CD4-positive, alpha-beta T cell (primary cell): ENCODE results near the gene RANBP3L. TPM values are rescaled to one million over a fixed set of nuclear protein-coding genes. Genes with fewer than 3 reads are reported as not detected.

Experiments used
- ATAC-seq: fragments of 200-7000 bp; cut with Tn5 transposase; one replicate; pipeline ENCODE4 v1.10.0; 2022; ENCODE audit warnings: mild to moderate bottlenecking; ENCODE audit not compliant: poor library complexity
- CTCF ChIA-PET: fragments of 350-600 bp; sonication (Branson Sonifier 250); formaldehyde crosslinking; loops from one replicate; lab custom pipeline; 2021; ENCODE audit warnings: antibody characterized with exemption, inconsistent platforms; lab: Charles Lee
- POLR2A ChIA-PET: fragments of 350-600 bp; sonication (Branson Sonifier 250); formaldehyde crosslinking; loops from one replicate; lab custom pipeline; 2021; ENCODE audit warnings: antibody characterized with exemption, inconsistent platforms; lab: Charles Lee
- DNase-seq, 14 experiments: peaks; one replicate each; pipeline ENCODE4 v3.0.0-alpha.2; 2013 to 2020; ENCODE audit warnings: mixed read lengths in 2 of 14
- H3K27ac ChIP-seq, 2 donors: one replicate each; pipeline versions ENCODE4 v1.5.1 to v1.7.0; 2013; ENCODE audit warnings: low read length in 2 of 2, low read depth in 1 of 2, mild to moderate bottlenecking in 1 of 2
- H3K27me3 ChIP-seq, 2 experiments: 1 replicate in 1 of 2; 2 replicates in 1 of 2; pipeline versions ENCODE4 v1.6.1 to v1.7.0; 2013; ENCODE audit warnings: low read length in 2 of 2, control low read depth in 1 of 2, mild to moderate bottlenecking in 1 of 2, moderate library complexity in 1 of 2; ENCODE audit not compliant: insufficient read depth in 2 of 2, control insufficient read depth in 1 of 2
- H3K36me3 ChIP-seq: one replicate; pipeline ENCODE4 v1.6.1; 2013; ENCODE audit warnings: low read length, control low read depth; ENCODE audit not compliant: insufficient read depth
- H3K4me1 ChIP-seq: one replicate; pipeline ENCODE4 v1.6.1; 2013; ENCODE audit warnings: low read length, control low read depth; ENCODE audit not compliant: insufficient read depth
- H3K4me3 ChIP-seq: one replicate; pipeline ENCODE4 v1.5.1; 2013; ENCODE audit warnings: mild to moderate bottlenecking, low read length, moderate library complexity
- H3K9me3 ChIP-seq, 2 experiments: 1 replicate in 1 of 2; 2 replicates in 1 of 2; pipeline versions ENCODE4 v1.6.1 to v1.7.0; 2013; ENCODE audit warnings: low read length in 2 of 2, mild to moderate bottlenecking in 2 of 2, control low read depth in 1 of 2, moderate library complexity in 1 of 2; ENCODE audit not compliant: control insufficient read depth in 1 of 2, insufficient read depth in 1 of 2
- H3K27ac Mint-ChIP-seq: one replicate; pipeline ENCODE4 v1.8.0; 2020; ENCODE audit warnings: mixed read lengths
- H3K27me3 Mint-ChIP-seq: one replicate; pipeline ENCODE4 v1.8.0; 2021; ENCODE audit warnings: mixed read lengths
- H3K36me3 Mint-ChIP-seq: one replicate; pipeline ENCODE4 v1.8.0; 2021; ENCODE audit warnings: low read depth, mixed read lengths
- H3K4me1 Mint-ChIP-seq: one replicate; pipeline ENCODE4 v1.8.0; 2021; ENCODE audit warnings: low read depth, mixed read lengths
- H3K4me3 Mint-ChIP-seq: one replicate; pipeline ENCODE4 v1.8.0; 2020; ENCODE audit warnings: mild to moderate bottlenecking, mixed read lengths
- H3K9me3 Mint-ChIP-seq: one replicate; pipeline ENCODE4 v1.8.0; 2020; ENCODE audit warnings: mixed read lengths
- intact Hi-C, 2 experiments: fragments of 100-400 bp; cut with DNase I in 1 of 2; cut with micrococcal nuclease in 1 of 2; formaldehyde crosslinking; loops; one replicate each; pipeline versions ENCODE4 v1.15.1 to v1.9.0; 2023 to 2025; cut with DNase I, micrococcal nuclease
- total RNA-seq, 174 experiments: library from RNA in 2 of 174; stranded (reverse) in 2 of 174; gene quantifications; one replicate each; pipeline ENCODE4 v1.2.3 and lab custom pipeline; 2021 to 2026
- TF ChIP-seq, protein P1 (sequence below): fragments of 200-600 bp; IDR thresholded peaks from one replicate; pipeline ENCODE4 v1.8.0; 2022; ENCODE audit warnings: antibody characterized with exemption, mild to moderate bottlenecking

Gene RANBP3L
- total RNA-seq, 2 experiments from 2014 or later: not detected

- Mint-ChIP-seq H3K4me1 (no peaks in the 10 kb centered on the region), H3K36me3 (no peaks in the 10 kb centered on the region), H3K9me3 (no peaks in the 10 kb centered on the region), H3K27ac (no peak overlapping the region), H3K4me3 (no peak overlapping the region), H3K27me3 (peaks cover 37% of the 10 kb centered on the region)
- DNase-seq (no peak), ATAC-seq (no peak)
- H3K9me3 ChIP-seq: no peaks in the 10 kb centered on the region
- POLR2A ChIA-PET: no interaction called here
- H3K4me1 ChIP-seq: no peaks in the 10 kb centered on the region
- no peak overlapping the region for H3K4me3 ChIP-seq
- CTCF ChIA-PET: interaction anchor here (1.0 kb wide), 1 partner anchor 28 kb away, joined by 3 read pairs; the partner anchor contains the start of gene NADK2
- H3K27ac ChIP-seq: no peak overlapping the region
- no peaks in the 10 kb centered on the region for H3K36me3 ChIP-seq
- TF ChIP-seq, protein P1, sequence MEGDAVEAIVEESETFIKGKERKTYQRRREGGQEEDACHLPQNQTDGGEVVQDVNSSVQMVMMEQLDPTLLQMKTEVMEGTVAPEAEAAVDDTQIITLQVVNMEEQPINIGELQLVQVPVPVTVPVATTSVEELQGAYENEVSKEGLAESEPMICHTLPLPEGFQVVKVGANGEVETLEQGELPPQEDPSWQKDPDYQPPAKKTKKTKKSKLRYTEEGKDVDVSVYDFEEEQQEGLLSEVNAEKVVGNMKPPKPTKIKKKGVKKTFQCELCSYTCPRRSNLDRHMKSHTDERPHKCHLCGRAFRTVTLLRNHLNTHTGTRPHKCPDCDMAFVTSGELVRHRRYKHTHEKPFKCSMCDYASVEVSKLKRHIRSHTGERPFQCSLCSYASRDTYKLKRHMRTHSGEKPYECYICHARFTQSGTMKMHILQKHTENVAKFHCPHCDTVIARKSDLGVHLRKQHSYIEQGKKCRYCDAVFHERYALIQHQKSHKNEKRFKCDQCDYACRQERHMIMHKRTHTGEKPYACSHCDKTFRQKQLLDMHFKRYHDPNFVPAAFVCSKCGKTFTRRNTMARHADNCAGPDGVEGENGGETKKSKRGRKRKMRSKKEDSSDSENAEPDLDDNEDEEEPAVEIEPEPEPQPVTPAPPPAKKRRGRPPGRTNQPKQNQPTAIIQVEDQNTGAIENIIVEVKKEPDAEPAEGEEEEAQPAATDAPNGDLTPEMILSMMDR: no peak
- intact Hi-C loops: loop anchor here in 1 of 2 experiments (5.0 kb wide), 1 partner anchor 237 kb away; no protein-coding TSS in a partner anchor
- H3K27me3 ChIP-seq: no peaks in the 10 kb centered on the region
Measured at GRCh38 chr5:36270175-36270574, 31.5 kb downstream of the RANBP3L start.

- no peaks in the 10 kb centered on the region for H3K9me3 ChIP-seq
- POLR2A ChIA-PET: no interaction called here
- H3K4me1 Mint-ChIP-seq: no peaks in the 10 kb centered on the region
- H3K27me3 Mint-ChIP-seq: peaks cover 41% of the 10 kb centered on the region
- TF ChIP-seq, protein P1: no peak
- no peak for ATAC-seq
- no peak overlapping the region for H3K4me3 Mint-ChIP-seq
- CTCF ChIA-PET: no interaction called here
- DNase-seq: no peak
- H3K27ac ChIP-seq: no peak overlapping the region
- H3K36me3 ChIP-seq: no peaks in the 10 kb centered on the region
- no peaks in the 10 kb centered on the region for H3K36me3 Mint-ChIP-seq
- no peak overlapping the region for H3K4me3 ChIP-seq
- intact Hi-C loops: loop anchor here (5.0 kb wide), 2 partner anchors 423 to 428 kb away; no protein-coding TSS in a partner anchor
- H3K4me1 ChIP-seq: no peaks in the 10 kb centered on the region
- H3K9me3 Mint-ChIP-seq: no peaks in the 10 kb centered on the region
- no peaks in the 10 kb centered on the region for H3K27me3 ChIP-seq
- no peak overlapping the region for H3K27ac Mint-ChIP-seq
Measured at GRCh38 chr5:36269478-36269877, 32.2 kb downstream of the RANBP3L start.

GRCh38 chr5:36267905-36268304 lies 33.8 kb downstream of the RANBP3L start:
- intact Hi-C loops: loop anchor here (5.0 kb wide), 2 partner anchors 424 to 429 kb away; no protein-coding TSS in a partner anchor
- no peaks in the 10 kb centered on the region for H3K4me1 ChIP-seq
- H3K4me1 Mint-ChIP-seq: no peaks in the 10 kb centered on the region
- ChIA-PET CTCF (interaction anchor here (1.3 kb wide), 1 partner anchor 10 kb away, joined by 3 read pairs; no protein-coding TSS in a partner anchor), POLR2A (interaction anchor here (0.7 kb wide), 1 partner anchor 9 kb away, joined by 3 read pairs; no protein-coding TSS in a partner anchor)
- no peaks in the 10 kb centered on the region for H3K9me3 Mint-ChIP-seq
- TF ChIP-seq, protein P1: no peak
- H3K9me3 ChIP-seq: no peaks in the 10 kb centered on the region
- DNase-seq (no peak), ATAC-seq (no peak)
- H3K27ac ChIP-seq: no peak overlapping the region
- no peaks in the 10 kb centered on the region for H3K36me3 ChIP-seq
- H3K4me3 Mint-ChIP-seq: no peak overlapping the region
- H3K27me3 ChIP-seq: no peaks in the 10 kb centered on the region
- H3K4me3 ChIP-seq: no peak overlapping the region
- no peaks in the 10 kb centered on the region for H3K36me3 Mint-ChIP-seq
- H3K27me3 Mint-ChIP-seq: peaks cover 46% of the 10 kb centered on the region
- H3K27ac Mint-ChIP-seq: no peak overlapping the region
